Breast epithelium (tissue), 3 donors: Measurements from ENCODE around the gene FZD2.

ENCODE experiments used
- POLR2A ChIP-seq: fragments of 450-650 bp; IDR thresholded peaks from one replicate; pipeline ENCODE4 v1.6.1; 2016; ENCODE audit warnings: antibody characterized with exemption, mild to moderate bottlenecking, moderate library complexity
- POLR2AphosphoS5 ChIP-seq, 3 donors: sonication (generic); formaldehyde crosslinking; IDR thresholded peaks; one replicate each; pipeline ENCODE4 v1.6.1; 2017; ENCODE audit warnings: antibody characterized with exemption in 3 of 3
- TF ChIP-seq, protein P1 (sequence below), 3 donors: fragments of 450-650 bp; IDR thresholded peaks; one replicate each; pipeline ENCODE4 v1.5.1; 2016 to 2017; ENCODE audit warnings: antibody characterized with exemption in 3 of 3, mild to moderate bottlenecking in 3 of 3, moderate library complexity in 3 of 3

DNA sequence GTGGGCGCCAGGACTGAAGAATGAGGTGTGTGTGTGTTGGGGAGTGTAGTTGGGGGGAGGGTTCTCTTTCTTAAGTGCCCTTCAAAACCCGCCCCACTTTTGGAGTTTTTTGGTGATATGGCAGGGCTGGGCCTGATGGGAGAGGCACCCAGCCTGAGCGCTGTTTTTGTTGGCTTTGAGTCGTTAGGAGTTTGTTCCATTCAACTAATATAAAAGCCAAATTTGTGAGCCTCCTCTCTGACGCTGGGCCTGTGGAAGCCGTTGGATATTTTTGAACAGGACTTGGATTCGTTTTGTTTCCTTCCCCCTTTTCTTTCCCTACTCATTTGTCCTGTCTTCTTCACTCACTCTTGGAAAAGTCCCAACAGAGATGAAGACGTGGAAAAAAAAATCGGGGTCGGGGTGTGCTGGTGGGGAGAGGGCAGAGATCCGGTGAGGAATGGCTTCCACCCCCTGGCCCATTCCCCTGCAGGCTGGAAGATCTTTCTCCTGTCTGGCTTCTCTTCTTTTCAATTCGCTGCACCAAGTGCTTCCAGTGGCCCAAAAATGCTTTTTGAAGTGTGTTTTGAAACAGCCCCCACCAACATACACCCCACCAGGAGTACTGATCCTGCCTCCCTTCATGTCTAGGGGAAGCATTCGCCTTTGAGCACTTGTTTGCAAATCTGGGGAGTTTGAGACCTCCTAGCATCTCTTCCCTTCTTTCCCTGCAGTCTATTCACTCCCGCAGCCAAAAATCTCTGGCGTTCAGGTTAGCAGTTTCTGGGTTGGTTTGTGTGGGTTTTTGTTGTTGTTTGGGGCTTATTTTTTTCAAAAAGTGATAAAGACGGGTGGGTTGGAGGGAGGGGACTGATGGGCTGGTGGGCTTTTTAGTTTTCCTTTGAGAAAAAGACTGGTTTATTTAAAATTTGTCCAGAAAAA is 2.6 kb downstream of the FZD2 start:
- TF ChIP-seq, protein P1, sequence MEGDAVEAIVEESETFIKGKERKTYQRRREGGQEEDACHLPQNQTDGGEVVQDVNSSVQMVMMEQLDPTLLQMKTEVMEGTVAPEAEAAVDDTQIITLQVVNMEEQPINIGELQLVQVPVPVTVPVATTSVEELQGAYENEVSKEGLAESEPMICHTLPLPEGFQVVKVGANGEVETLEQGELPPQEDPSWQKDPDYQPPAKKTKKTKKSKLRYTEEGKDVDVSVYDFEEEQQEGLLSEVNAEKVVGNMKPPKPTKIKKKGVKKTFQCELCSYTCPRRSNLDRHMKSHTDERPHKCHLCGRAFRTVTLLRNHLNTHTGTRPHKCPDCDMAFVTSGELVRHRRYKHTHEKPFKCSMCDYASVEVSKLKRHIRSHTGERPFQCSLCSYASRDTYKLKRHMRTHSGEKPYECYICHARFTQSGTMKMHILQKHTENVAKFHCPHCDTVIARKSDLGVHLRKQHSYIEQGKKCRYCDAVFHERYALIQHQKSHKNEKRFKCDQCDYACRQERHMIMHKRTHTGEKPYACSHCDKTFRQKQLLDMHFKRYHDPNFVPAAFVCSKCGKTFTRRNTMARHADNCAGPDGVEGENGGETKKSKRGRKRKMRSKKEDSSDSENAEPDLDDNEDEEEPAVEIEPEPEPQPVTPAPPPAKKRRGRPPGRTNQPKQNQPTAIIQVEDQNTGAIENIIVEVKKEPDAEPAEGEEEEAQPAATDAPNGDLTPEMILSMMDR (IDR thresholded peaks at IDR 0.05): no peak
- no peak for TF ChIP-seq POLR2A
- no peak for TF ChIP-seq POLR2AphosphoS5 (IDR thresholded peaks at IDR 0.05)
